Breast epithelium (tissue), 3 donors: ENCODE data around the gene BBS12.

Experiments used
- POLR2A ChIP-seq: fragments of 450-650 bp; IDR thresholded peaks from one replicate; pipeline ENCODE4 v1.6.1; 2016; ENCODE audit warnings: antibody characterized with exemption, mild to moderate bottlenecking, moderate library complexity
- POLR2AphosphoS5 ChIP-seq, 3 donors: sonication (generic); formaldehyde crosslinking; IDR thresholded peaks; one replicate each; pipeline ENCODE4 v1.6.1; 2017; ENCODE audit warnings: antibody characterized with exemption in 3 of 3
- TF ChIP-seq, protein P1 (sequence below), 3 donors: fragments of 450-650 bp; IDR thresholded peaks; one replicate each; pipeline ENCODE4 v1.5.1; 2016 to 2017; ENCODE audit warnings: antibody characterized with exemption in 3 of 3, mild to moderate bottlenecking in 3 of 3, moderate library complexity in 3 of 3

DNA sequence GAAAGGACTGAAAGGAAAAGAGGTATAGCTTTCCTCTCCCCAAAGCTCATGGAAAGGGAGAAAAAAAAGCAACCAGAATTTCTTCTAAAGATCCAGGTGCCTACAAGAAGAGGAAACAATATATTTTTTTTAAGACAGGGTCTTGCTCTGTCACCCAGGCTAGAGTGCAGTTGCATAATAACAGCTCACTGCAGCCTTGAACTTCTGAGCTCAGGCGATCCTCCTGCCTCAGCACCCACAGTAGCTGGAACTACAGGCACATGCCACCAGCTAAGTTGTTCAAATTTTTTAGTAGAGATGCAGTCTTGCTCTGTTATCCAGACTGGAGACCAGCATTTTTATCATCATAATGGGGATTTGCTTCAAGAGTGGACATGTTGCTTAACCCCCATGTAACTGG, 30.5 kb upstream of the BBS12 start:
- TF ChIP-seq POLR2A (no peak), POLR2AphosphoS5 (IDR thresholded peaks at IDR 0.05) (no peak)
- TF ChIP-seq, protein P1, sequence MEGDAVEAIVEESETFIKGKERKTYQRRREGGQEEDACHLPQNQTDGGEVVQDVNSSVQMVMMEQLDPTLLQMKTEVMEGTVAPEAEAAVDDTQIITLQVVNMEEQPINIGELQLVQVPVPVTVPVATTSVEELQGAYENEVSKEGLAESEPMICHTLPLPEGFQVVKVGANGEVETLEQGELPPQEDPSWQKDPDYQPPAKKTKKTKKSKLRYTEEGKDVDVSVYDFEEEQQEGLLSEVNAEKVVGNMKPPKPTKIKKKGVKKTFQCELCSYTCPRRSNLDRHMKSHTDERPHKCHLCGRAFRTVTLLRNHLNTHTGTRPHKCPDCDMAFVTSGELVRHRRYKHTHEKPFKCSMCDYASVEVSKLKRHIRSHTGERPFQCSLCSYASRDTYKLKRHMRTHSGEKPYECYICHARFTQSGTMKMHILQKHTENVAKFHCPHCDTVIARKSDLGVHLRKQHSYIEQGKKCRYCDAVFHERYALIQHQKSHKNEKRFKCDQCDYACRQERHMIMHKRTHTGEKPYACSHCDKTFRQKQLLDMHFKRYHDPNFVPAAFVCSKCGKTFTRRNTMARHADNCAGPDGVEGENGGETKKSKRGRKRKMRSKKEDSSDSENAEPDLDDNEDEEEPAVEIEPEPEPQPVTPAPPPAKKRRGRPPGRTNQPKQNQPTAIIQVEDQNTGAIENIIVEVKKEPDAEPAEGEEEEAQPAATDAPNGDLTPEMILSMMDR (IDR thresholded peaks at IDR 0.05) = no peak
